GM18951 (cell line): ENCODE results near the gene KNSTRN.

Experiments
- POLR2A ChIP-seq: IDR thresholded peaks from 4 replicates; pipeline ENCODE4 v1.6.1; 2011; ENCODE audit warnings: mild to moderate bottlenecking; ENCODE audit not compliant: insufficient read length, insufficient read depth; ENCODE audit errors: extremely low read depth
- in situ Hi-C: fragments of 300-500 bp; cut with MboI; formaldehyde crosslinking; loops from one replicate; pipeline ENCODE4 v1.12.0; 2022; ENCODE audit warnings: low sequenced_read_pairs, mixed read lengths, inconsistent platforms; ENCODE audit not compliant: unreplicated experiment

KNSTRN gene

GRCh38 chr15:40381818-40382529, 547 bp upstream of the KNSTRN start:
- in situ Hi-C loops: no loop called here
- TF ChIP-seq POLR2A: no peak

DNA sequence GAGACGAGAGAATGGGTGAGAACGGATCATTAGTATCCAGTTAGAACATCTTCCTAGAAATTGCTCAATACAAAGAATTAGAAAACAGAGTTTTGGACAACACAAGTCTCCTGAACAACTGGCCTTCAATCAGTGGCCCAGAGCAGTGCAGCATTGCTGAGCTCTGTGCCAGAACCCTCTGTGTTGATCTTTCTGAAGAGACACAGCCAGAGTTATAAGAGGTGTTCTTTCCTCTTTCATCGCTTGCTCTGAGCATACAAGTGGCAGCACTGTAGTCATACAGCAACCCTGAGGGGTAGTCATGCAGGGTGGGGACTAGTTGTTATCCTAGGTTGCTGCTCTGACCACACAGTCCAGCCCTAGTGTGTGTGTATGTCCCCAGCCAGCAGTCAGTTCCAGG, 4.0 kb downstream of the KNSTRN start:
- no peak for TF ChIP-seq POLR2A
- in situ Hi-C loops: no loop called here

DNA sequence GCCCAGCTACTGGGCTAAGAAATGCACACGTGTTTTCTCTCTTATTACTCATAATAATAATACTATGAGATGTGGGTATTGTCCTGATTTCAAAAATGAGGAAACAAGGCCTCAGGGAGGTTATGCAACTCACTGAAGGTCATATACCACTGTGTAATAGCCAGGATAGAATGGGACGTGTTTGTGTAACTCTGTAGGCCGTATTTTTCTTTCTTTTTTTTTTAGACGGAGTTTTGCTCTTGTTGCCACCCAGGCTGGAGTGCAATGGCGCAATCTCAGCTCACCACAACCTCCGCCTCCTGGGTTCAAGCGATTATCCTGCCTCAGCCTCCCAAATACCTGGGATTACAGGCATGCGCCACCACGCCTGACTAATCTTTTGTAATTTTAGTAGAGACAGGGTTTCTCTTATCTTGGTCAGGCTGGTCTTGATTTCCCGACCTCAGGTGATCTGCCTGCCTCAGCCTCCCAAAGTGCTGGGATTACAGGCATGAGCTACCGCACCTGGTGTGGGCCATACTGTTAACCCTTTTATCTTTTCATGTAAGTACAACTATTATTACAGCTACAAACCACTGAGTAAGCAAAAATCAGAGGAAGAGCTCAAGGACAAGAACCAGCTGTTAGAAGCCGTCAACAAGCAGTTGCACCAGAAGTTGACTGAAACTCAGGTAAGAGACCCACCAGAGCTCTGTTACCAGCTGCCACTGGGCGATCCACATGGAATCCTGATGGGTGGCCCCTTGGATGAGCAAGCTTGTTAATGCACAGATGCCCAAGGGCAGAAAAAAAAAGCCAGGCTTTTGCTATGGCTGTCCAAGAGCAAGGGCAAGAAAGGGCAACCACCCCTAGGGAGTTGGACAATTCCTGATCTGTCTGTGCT, 6.7 kb downstream of the KNSTRN start:
- TF ChIP-seq POLR2A: no peak
- in situ Hi-C loops: no loop called here

DNA sequence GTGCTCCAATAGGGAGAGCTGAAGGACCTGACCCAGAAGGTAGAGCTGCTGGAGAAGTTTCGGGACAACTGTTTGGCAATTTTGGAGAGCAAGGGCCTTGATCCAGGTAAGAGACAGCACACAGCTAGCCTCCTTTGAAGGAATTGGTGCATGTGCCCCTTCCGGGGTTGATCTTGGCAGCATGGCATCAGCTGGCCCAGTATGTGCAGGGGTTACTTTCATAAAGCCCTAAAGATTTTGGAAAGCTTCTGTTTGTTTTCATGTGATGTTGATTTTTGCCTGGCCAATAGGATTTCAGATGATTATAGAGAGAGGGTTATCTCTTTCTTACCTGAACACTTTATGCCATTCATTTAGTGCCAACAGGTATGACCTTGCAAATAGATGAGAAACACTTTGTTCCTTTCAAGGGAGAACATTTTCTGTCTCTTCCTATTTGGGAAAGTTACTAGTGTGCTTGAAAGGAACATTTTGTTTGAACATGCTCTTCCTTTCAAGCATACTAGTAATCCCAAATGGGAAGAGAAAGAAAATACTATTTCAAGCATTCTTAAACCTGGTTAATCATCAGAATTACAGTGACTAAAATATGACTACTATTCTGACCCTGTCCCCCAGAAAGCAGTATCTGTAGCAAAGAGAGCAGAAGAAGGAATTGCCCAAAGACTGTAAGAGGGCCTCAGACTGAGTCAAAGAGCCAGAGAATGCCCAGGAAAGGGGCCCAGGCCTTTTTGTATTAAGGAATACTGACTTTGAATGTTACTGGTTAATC, 7.5 kb downstream of the KNSTRN start:
- no peak for TF ChIP-seq POLR2A
- in situ Hi-C loops: no loop called here

- in situ Hi-C loops: no loop called here
- no peak for TF ChIP-seq POLR2A
Measured at GRCh38 chr15:40392986-40393948, 10.7 kb downstream of the KNSTRN start.

- no peak for TF ChIP-seq POLR2A
- in situ Hi-C loops: no loop called here
Measured at GRCh38 chr15:40397688-40398412, 15.3 kb downstream of the KNSTRN start.

DNA sequence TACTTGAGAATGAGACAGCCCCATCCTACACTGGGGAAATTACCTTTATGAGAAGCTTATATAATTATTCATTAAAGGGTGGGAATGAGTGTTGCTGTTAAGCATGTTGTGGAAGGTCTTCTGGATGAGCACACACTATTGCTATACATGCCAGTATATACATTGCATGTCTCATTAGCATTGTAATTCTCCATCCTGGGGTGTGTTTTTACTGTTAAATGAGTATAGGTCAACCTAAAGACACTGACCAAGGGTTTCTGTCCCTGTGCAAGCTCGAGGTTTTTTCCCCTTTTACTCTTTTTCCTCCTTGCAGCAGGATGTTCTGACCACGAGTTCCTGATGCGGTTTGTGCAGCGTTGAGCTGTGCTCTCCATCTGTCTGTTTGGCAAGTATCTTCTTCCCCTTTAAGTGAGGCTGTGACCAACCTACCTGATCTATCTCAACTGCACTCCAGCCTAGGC, 15.9 kb downstream of the KNSTRN start:
- no peak for TF ChIP-seq POLR2A
- in situ Hi-C loops: no loop called here

GRCh38 chr15:40399370-40399769, 16.8 kb downstream of the KNSTRN start:
- in situ Hi-C loops: no loop called here
- TF ChIP-seq POLR2A: no peak

- peak; percentile 92 for TF ChIP-seq POLR2A
- in situ Hi-C loops: no loop called here
Measured at GRCh38 chr15:40405501-40406381, 23.2 kb downstream of the KNSTRN start, which contains the start of gene IVD. Gene IVD, plus strand, starts transcription at chr15:40405795. Its CDS starts 33 bp downstream, at chr15:40405828.

GRCh38 chr15:40407330-40407990, 24.9 kb downstream of the KNSTRN start:
- TF ChIP-seq POLR2A: no peak
- in situ Hi-C loops: no loop called here

GRCh38 chr15:40409366-40409765, 26.8 kb downstream of the KNSTRN start:
- TF ChIP-seq POLR2A: no peak
- in situ Hi-C loops: no loop called here
